IMR-90 (cell line): ENCODE results near the gene INCA1. TPM values are rescaled to one million over a fixed set of nuclear protein-coding genes. Genes with fewer than 3 reads are reported as not detected.

Source experiments
- ATAC-seq: fragments of 200-7000 bp; cut with Tn5 transposase; 2 replicates; pipeline ENCODE4 v1.9.1; 2020; ENCODE audit warnings: low read depth, mild to moderate bottlenecking, moderate library complexity
- BruUV-seq: library from RNA; stranded (reverse); fragments of 400-500 nt; replicated peaks from 2 replicates; lab custom pipeline; 2021; lab: Mats Ljungman, UMichigan
- CTCF ChIA-PET: fragments of 300-600 bp; formaldehyde crosslinking; extraction: SDS; loops from one replicate; lab custom pipeline; 2021; ENCODE audit warnings: antibody characterized with exemption; lab: Yijun Ruan, JAX
- POLR2A ChIA-PET: fragments of 300-600 bp; sonication (Branson Sonifier 250); formaldehyde crosslinking; loops from one replicate; lab custom pipeline; 2022; ENCODE audit warnings: antibody characterized with exemption; ENCODE audit not compliant: unreplicated experiment; lab: Charles Lee
- DNase-seq: peaks from one replicate; pipeline ENCODE4 v3.0.0; 2013
- H2AFZ ChIP-seq: replicated peaks from 2 replicates; pipeline ENCODE3; 2013; ENCODE audit warnings: low read length, mild to moderate bottlenecking; ENCODE audit not compliant: poor library complexity
- H2AK5ac ChIP-seq: 2 replicates; pipeline ENCODE4 v1.6.1; 2013; ENCODE audit warnings: low read depth, low read length, inconsistent platforms
- H2AK9ac ChIP-seq: replicated peaks from 2 replicates; pipeline ENCODE3; 2013; ENCODE audit warnings: mild to moderate bottlenecking, low read depth, low read length, moderate library complexity; ENCODE audit not compliant: poor library complexity
- H2BK120ac ChIP-seq: 2 replicates; pipeline ENCODE4 v1.6.1; 2013; ENCODE audit warnings: low read depth, low read length, inconsistent platforms
- H2BK15ac ChIP-seq: 3 replicates; pipeline ENCODE4 v1.6.1; 2013; ENCODE audit warnings: low read depth, low read length, inconsistent platforms
- H2BK20ac ChIP-seq: 2 replicates; pipeline ENCODE4 v1.6.1; 2013; ENCODE audit warnings: low read depth, mild to moderate bottlenecking, inconsistent platforms, low read length, moderate library complexity
- H2BK5ac ChIP-seq: 2 replicates; pipeline ENCODE4 v1.6.1; 2013; ENCODE audit warnings: mild to moderate bottlenecking, low read depth, low read length, inconsistent platforms; ENCODE audit not compliant: poor library complexity, severe bottlenecking
- H3K14ac ChIP-seq: replicated peaks from 2 replicates; pipeline ENCODE4 v1.6.1; 2013; ENCODE audit warnings: low read depth, low read length, inconsistent platforms
- H3K18ac ChIP-seq: 2 replicates; pipeline ENCODE4 v1.6.1; 2013; ENCODE audit warnings: low read depth, low read length, control low read depth
- H3K23ac ChIP-seq: 2 replicates; pipeline ENCODE4 v1.6.1; 2013; ENCODE audit warnings: low read depth, low read length, inconsistent platforms
- H3K27ac ChIP-seq: 2 replicates; pipeline ENCODE4 v1.5.1; 2013; ENCODE audit warnings: mild to moderate bottlenecking, control low read depth, low read length; ENCODE audit not compliant: insufficient read depth
- H3K27me3 ChIP-seq: 2 replicates; pipeline ENCODE4 v1.6.1; 2013; ENCODE audit warnings: low read length; ENCODE audit not compliant: control insufficient read depth, insufficient read depth
- H3K36me3 ChIP-seq: 2 replicates; pipeline ENCODE4 v1.6.1; 2013; ENCODE audit warnings: low read length, mixed read lengths; ENCODE audit not compliant: control insufficient read depth, insufficient read depth
- H3K4ac ChIP-seq: 2 replicates; pipeline ENCODE4 v1.6.1; 2013; ENCODE audit warnings: low read depth, low read length, inconsistent platforms
- H3K4me1 ChIP-seq: 2 replicates; pipeline ENCODE4 v1.6.1; 2013; ENCODE audit warnings: low read length, mixed read lengths; ENCODE audit not compliant: control insufficient read depth, insufficient read depth
- H3K4me2 ChIP-seq: 2 replicates; pipeline ENCODE4 v1.6.1; 2013; ENCODE audit warnings: low read depth, mild to moderate bottlenecking, control low read depth, low read length, moderate library complexity
- H3K4me3 ChIP-seq: 2 replicates; pipeline ENCODE4 v1.5.1; 2013; ENCODE audit warnings: low read depth, mild to moderate bottlenecking, control low read depth, low read length, moderate library complexity; ENCODE audit not compliant: insufficient read depth
- H3K56ac ChIP-seq: 2 replicates; pipeline ENCODE4 v1.6.1; 2013; ENCODE audit warnings: low read length, inconsistent platforms; ENCODE audit not compliant: insufficient read depth; ENCODE audit errors: extremely low read depth
- H3K79me1 ChIP-seq, 2 experiments: 2 replicates each; pipeline ENCODE4 v1.6.1; 2013; ENCODE audit warnings: low read length in 2 of 2, inconsistent platforms in 1 of 2, low read depth in 1 of 2
- H3K9ac ChIP-seq: 2 replicates; pipeline ENCODE4 v1.6.1; 2013; ENCODE audit warnings: low read depth, low read length, control low read depth
- H3K9me1 ChIP-seq: 2 replicates; pipeline ENCODE4 v1.6.1; 2013; ENCODE audit warnings: low read length, inconsistent platforms; ENCODE audit not compliant: insufficient read depth
- H3K9me3 ChIP-seq: 2 replicates; pipeline ENCODE4 v1.6.1; 2013; ENCODE audit warnings: low read length; ENCODE audit not compliant: control insufficient read depth, insufficient read depth
- H4K20me1 ChIP-seq: 2 replicates; pipeline ENCODE4 v1.6.1; 2013; ENCODE audit warnings: low read length, inconsistent platforms; ENCODE audit not compliant: insufficient read depth
- H4K5ac ChIP-seq: 2 replicates; pipeline ENCODE4 v1.6.1; 2013; ENCODE audit warnings: mild to moderate bottlenecking, low read depth, low read length, control low read depth
- H4K8ac ChIP-seq, 2 experiments: 2 replicates each; pipeline ENCODE4 v1.6.1; 2013; ENCODE audit warnings: low read depth in 2 of 2, low read length in 2 of 2, control low read depth in 1 of 2, inconsistent platforms in 1 of 2
- H4K91ac ChIP-seq: 2 replicates; pipeline ENCODE4 v1.6.1; 2013; ENCODE audit warnings: low read depth, low read length, inconsistent platforms; ENCODE audit not compliant: insufficient read depth
- FOS ChIP-seq: fragments of 150-350 bp; IDR thresholded peaks from 2 replicates; pipeline ENCODE4 v1.6.1; 2016; ENCODE audit warnings: low read depth, low read length
- MAFK ChIP-seq: IDR thresholded peaks from 2 replicates; pipeline ENCODE4 v1.6.1; 2012; ENCODE audit warnings: low read depth, low read length, improper control_type of control experiment
- WGBS, 2 experiments: methylation state at CpG; one replicate each; pipeline versions ENCODE4 v1.1.5 to v1.1.7; 2013; ENCODE audit warnings: missing lambda C conversion rate in 2 of 2; ENCODE audit not compliant: insufficient read length in 1 of 2; ENCODE audit errors: extremely low coverage in 2 of 2; 5-methylcytosine and 5-hydroxymethylcytosine counted together
- dilution Hi-C: fragments of 300-500 bp; cut with HindIII; formaldehyde crosslinking; loops from one replicate; pipeline ENCODE4 v1.14.3; 2018; ENCODE audit warnings: low sequenced_read_pairs; ENCODE audit not compliant: unreplicated experiment
- in situ Hi-C: fragments of 300-500 bp; cut with MboI; formaldehyde crosslinking; loops from 3 replicates; pipeline ENCODE4 v1.14.3; 2019; ENCODE audit warnings: low sequenced_read_pairs, inconsistent platforms, mixed read lengths
- intact Hi-C: fragments of 100-400 bp; cut with micrococcal nuclease; formaldehyde crosslinking; loops from 2 replicates; pipeline ENCODE4 v1.10.0; 2022
- polyA plus RNA-seq, 3 experiments: library from polyadenylated mRNA; depleted of rRNA; stranded (reverse); fragments of >200 nt; gene quantifications; 2 replicates each; pipeline ENCODE4 v1.2.3, GENCODE V29; 2012; ENCODE audit warnings: low replicate concordance in 1 of 3
- total RNA-seq: library from RNA; depleted of rRNA; stranded (reverse); fragments of >200 nt; gene quantifications from 2 replicates; pipeline ENCODE4 v1.2.3, GENCODE V29; 2012

Gene INCA1
- total and polyA plus RNA-seq, 2 of the 4 experiments (the other 2 are of a cell fraction) = 0.18 to 0.51 TPM

DNA sequence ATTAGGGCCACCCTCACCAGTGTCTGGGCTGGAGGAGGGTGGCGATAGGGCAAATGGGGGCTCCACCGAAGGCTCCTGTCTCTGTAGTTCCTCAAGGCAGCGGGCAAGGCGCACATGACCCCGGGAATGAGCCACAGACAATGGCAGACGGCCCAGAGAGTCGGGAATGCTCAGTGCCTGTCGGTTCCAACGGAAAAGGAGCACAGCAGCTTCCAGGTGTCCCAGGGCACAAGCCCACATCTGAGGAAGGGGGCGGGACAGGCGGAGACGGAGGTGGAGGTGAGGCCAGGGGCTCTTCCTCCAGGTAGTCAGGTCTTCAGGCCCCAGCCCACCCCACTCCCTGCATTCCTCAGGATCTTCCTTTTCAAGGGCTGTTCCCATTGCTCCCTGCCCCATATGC lies 24.6 kb downstream of the INCA1 start:
- intact Hi-C loops (no loop called here), dilution Hi-C loops (no loop called here), in situ Hi-C loops (no loop called here)
- Histone ChIP-seq H3K4me2 (no peak overlapping the region), H3K36me3 (peaks cover 42% of the 10 kb centered on the region), H2BK15ac (no peak overlapping the region), H4K8ac (no peak overlapping the region), H2AK5ac (no peak overlapping the region), H2BK5ac (no peak overlapping the region), H4K20me1 (peaks cover 6% of the 10 kb centered on the region; the same call in 1 of the 2 replicates), H3K14ac (no peak overlapping the region), H2AK9ac (no peak overlapping the region), H3K9me3 (no peaks in the 10 kb centered on the region), H4K91ac (no peak overlapping the region), H3K4me1 (peaks cover 14% of the 10 kb centered on the region), H3K27ac (no peak overlapping the region), H3K27me3 (no peaks in the 10 kb centered on the region), H2AFZ (no peak overlapping the region), H2BK120ac (no peak overlapping the region), H4K5ac (no peak overlapping the region), H3K56ac (no peak overlapping the region), H3K9ac (no peak overlapping the region), H3K18ac (no peak overlapping the region), H3K23ac (no peak overlapping the region), H3K4me3 (no peak overlapping the region), H3K4ac (no peak overlapping the region), H3K9me1 (peaks cover 22% of the 10 kb centered on the region), H2BK20ac (no peak overlapping the region), H3K79me1 (peaks cover 10 to 58% of the 10 kb centered on the region in 2 experiments; a peak in 3 of 4 replicates)
- BruUV-seq = no TSS peak
- ATAC-seq (no peak), DNase-seq (no peak)
- WGBS, 2 experiments = 65% methylated on average over 7 of the region's 12 CpGs; no CpG with 5 or more reads in 1 of the 2 experiments
- no peak for TF ChIP-seq MAFK
- no peak for TF ChIP-seq FOS
- ChIA-PET POLR2A (no interaction called here), CTCF (no interaction called here)
